HFFc6 (cell line): ENCODE data around the gene EFCAB6. TPM values are rescaled to one million over a fixed set of nuclear protein-coding genes. Genes with fewer than 3 reads are reported as not detected.

Source experiments
- DNase-seq: peaks from one replicate; pipeline ENCODE4 v3.0.0-alpha.2; 2018
- H3K27ac Mint-ChIP-seq: 2 replicates; pipeline ENCODE4 v1.8.0; 2020; ENCODE audit warnings: mild to moderate bottlenecking, mixed read lengths
- H3K27me3 Mint-ChIP-seq: 2 replicates; pipeline ENCODE4 v1.8.0; 2021; ENCODE audit warnings: mild to moderate bottlenecking, moderate library complexity, mixed read lengths; ENCODE audit not compliant: insufficient read depth
- H3K36me3 Mint-ChIP-seq: 2 replicates; pipeline ENCODE4 v1.8.0; 2021; ENCODE audit warnings: low read depth, mixed read lengths
- H3K4me1 Mint-ChIP-seq: 2 replicates; pipeline ENCODE4 v1.8.0; 2020; ENCODE audit warnings: low read depth, mixed read lengths
- H3K4me3 Mint-ChIP-seq: 2 replicates; pipeline ENCODE4 v1.8.0; 2020; ENCODE audit warnings: mild to moderate bottlenecking, moderate library complexity, mixed read lengths
- H3K9me3 Mint-ChIP-seq: 2 replicates; pipeline ENCODE4 v1.8.0; 2020; ENCODE audit warnings: mild to moderate bottlenecking, mixed read lengths
- CTCF ChIP-seq: fragments of 200-600 bp; sonication (generic); IDR thresholded peaks from 2 replicates; pipeline ENCODE4 v1.5.0; 2021; ENCODE audit warnings: antibody characterized with exemption, mild to moderate bottlenecking
- total RNA-seq, 6 experiments: library from RNA; stranded (reverse); fragmentation: NEBNext Ultra II Directional; extraction: Animal tissue kit (Norgen Biotek cat#: 25700); gene quantifications; 2 replicates in 1 of 6; 3 replicates in 5 of 6; pipeline ENCODE4 v1.2.3, GENCODE V29; 2021

The EFCAB6 gene
- total RNA-seq, 6 experiments from 2014 or later: 0.33 to 0.95 (median 0.64) TPM

- Mint-ChIP-seq H3K9me3 (peaks cover 38% of the 10 kb centered on the region), H3K36me3 (no peaks in the 10 kb centered on the region; the same call in 1 of the 2 replicates), H3K4me1 (no peaks in the 10 kb centered on the region), H3K4me3 (no peak overlapping the region), H3K27me3 (no peaks in the 10 kb centered on the region), H3K27ac (no peak overlapping the region)
- TF ChIP-seq CTCF: no peak
- no peak for DNase-seq
These were observed 91.4 kb downstream of the EFCAB6 start for GRCh38 chr22:43720716-43721115.

DNA sequence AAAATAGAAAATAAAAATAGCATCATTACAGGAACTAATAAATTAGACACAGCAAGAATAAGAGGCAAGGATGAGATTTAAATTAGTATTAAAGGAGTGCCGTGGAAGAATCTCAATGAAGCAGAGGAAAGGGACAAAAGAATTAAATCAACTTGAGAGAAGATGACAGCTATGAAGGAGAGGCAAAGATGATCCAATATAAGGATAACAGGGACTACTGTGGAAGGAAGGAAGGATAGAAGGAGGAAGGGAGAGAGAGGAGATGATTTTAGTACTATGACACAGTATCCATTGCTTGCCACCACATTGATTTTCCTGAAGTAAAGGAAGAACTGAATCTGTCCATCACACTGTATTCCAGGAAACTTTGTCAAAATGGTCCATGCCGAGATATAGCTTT, 98.0 kb downstream of the EFCAB6 start:
- TF ChIP-seq CTCF: no peak
- Mint-ChIP-seq H3K27me3 (no peaks in the 10 kb centered on the region), H3K4me3 (no peak overlapping the region), H3K36me3 (no peaks in the 10 kb centered on the region), H3K27ac (no peak overlapping the region), H3K9me3 (peaks cover 34% of the 10 kb centered on the region), H3K4me1 (no peaks in the 10 kb centered on the region)
- DNase-seq: no peak

DNA sequence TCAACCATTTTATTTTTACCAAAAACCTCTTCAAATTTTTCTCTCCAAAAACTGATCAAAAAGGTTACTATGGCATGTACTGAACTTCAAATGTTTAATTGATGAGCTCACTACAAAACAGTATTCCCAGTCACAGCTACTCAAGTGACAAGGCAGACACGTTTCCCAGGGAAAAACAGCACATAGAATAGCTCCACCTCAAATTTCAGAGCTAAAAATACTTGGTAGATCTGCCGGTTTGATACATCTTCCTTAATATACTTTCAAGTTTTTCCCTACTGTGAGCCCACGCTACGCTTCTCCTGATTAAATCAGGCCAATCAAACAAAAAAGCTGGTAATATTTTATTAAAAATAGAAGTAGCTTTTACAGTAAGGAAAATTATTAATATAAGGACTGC, 100.4 kb downstream of the EFCAB6 start:
- no peaks in the 10 kb centered on the region for H3K27me3 Mint-ChIP-seq
- no peaks in the 10 kb centered on the region for H3K4me1 Mint-ChIP-seq
- H3K27ac Mint-ChIP-seq: no peak overlapping the region
- H3K9me3 Mint-ChIP-seq: peaks cover 38% of the 10 kb centered on the region
- no peak for TF ChIP-seq CTCF
- no peak overlapping the region for H3K4me3 Mint-ChIP-seq
- no peaks in the 10 kb centered on the region; the same call in 1 of the 2 replicates for H3K36me3 Mint-ChIP-seq
- DNase-seq: no peak

GRCh38 chr22:43707648-43708047, 104.5 kb downstream of the EFCAB6 start:
- Mint-ChIP-seq H3K4me3 (no peak overlapping the region), H3K27me3 (no peaks in the 10 kb centered on the region), H3K27ac (no peak overlapping the region), H3K36me3 (no peaks in the 10 kb centered on the region; the same call in 1 of the 2 replicates), H3K4me1 (no peaks in the 10 kb centered on the region), H3K9me3 (peaks cover 50% of the 10 kb centered on the region)
- DNase-seq: no peak
- TF ChIP-seq CTCF: no peak

DNA sequence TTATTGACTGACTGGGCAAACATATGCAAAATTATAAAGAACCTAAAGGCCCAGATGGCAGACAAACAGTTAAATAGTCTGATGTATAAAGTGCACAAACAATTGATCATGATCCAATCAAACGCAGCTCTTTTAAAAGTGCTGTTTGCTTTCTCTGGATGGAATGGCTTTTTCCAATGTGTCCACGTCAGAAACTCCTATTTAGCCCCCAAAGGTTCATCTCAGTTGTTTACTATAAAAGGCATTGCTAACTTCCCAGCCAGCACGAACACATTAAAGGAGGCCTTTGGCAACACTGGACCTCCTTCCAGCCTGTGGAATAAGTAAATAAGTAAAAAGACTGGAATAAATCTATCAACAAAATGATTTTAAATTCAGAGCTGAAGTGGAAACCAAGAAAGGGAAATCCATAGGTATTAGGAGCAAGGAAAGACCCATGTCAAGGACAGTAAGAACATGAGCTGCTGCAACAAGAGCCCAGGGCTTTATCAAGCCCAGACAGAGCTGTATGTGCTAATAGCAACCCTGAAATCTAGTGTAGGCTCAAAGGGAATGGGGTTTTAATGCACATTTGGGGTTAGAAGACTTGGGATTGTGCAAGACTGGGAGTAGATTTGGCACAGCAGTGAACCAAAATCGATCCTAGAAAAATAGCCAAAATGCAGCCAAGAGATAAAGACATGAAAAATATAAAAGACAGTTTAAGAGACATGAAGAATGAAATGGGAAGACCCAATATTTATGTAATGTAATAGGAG, 105.4 kb downstream of the EFCAB6 start:
- TF ChIP-seq CTCF: no peak
- no peak for DNase-seq
- Mint-ChIP-seq H3K4me3 (no peak overlapping the region), H3K36me3 (no peaks in the 10 kb centered on the region; the same call in 1 of the 2 replicates), H3K27ac (no peak overlapping the region), H3K27me3 (no peaks in the 10 kb centered on the region), H3K9me3 (peaks cover 56% of the 10 kb centered on the region), H3K4me1 (no peaks in the 10 kb centered on the region)
